Measurements from ENCODE around the gene ASB16. TPM values are rescaled to one million over a fixed set of nuclear protein-coding genes. Genes with fewer than 3 reads are reported as not detected.
A peak's percentile ranks its signal among the peaks of the same experiment; 100 is the strongest.

ASB16 gene
- total and polyA plus RNA-seq, 9 of the 15 experiments (the other 6 are each of a cell fraction or from before 2014, with no cell fraction given): 0.03 to 0.07 TPM; not detected in 7

DNA sequence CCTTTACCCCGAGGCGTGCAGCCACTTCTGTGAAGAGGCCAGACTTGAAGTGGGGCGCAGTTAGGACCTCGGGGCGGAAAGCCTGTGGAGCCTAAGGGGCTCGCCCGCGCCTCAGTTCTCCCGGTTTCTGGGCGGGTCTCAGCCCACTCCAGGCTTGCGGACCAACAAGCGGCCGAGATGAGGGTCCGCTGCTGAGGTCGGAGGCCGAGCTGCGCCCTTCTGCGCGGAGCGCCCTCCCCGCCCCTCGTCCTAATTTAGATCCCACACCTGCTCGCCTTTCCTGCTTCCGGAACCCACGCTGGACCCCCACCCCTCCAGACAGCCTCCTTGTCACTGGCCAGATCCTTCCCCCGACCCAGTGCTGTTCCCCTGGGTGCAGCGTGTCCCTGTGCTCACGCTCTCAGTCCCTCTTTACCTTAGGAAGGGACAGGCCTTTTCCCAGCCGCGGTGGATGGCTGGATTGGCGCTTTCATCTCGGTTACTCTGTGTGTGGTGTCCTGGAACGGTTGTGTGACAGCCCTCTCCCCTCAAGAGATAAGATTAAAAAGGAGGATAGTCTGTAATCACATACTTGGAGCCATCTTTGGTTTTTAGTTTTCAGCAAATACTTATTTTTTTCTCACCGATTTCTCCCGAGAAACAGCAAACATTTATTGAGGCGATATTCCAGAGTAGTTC is 30.1 kb downstream of the ASB16 start (continued):
- 0 out of 2 replicates have a peak, but pooled peaks have one; percentile 35 for TF ChIP-seq ZBTB40 (IDR thresholded peaks at IDR 0.05)
- TF ChIP-seq ZBTB40 (CRISPR knock-in tag; IDR thresholded peaks at IDR 0.05): no peak
- TF ChIP-seq MYC (IDR thresholded peaks at IDR 0.05; ENCODE audit: low read depth, low read length): no peak
- TF ChIP-seq MYC (CRISPR knock-in tag; IDR thresholded peaks at IDR 0.05; ENCODE audit: borderline replicate concordance, low read depth): no peak
- peak; percentile 75 for TF ChIP-seq ZFX (CRISPR knock-in tag; IDR thresholded peaks at IDR 0.05)
- TF ChIP-seq KLF16 (IDR thresholded peaks at IDR 0.05): no peak
- no peak for TF ChIP-seq JUND (IDR thresholded peaks at IDR 0.05; ENCODE audit: borderline replicate concordance, low read depth, low read length)
- TF ChIP-seq JUND (tag; IDR thresholded peaks at IDR 0.05; ENCODE audit: borderline replicate concordance, low read depth, low read length): no peak
- peak; percentile 62 for TF ChIP-seq PHF20 (IDR thresholded peaks at IDR 0.05; ENCODE audit: partially characterized antibody)
- no peak for TF ChIP-seq ZBED1 (IDR thresholded peaks at IDR 0.05)
- no peak for TF ChIP-seq LARP7 (IDR thresholded peaks at IDR 0.05)
